Parathyroid adenoma (tissue), 2 donors: Measurements from ENCODE around the gene EOLA1.
"Not testable (repeated sequence)": the region's sequence is repeated elsewhere in the genome, so short reads cannot be mapped to it uniquely, and the experiment has no call there.

Experiments
- H2AFZ ChIP-seq: fragments of 300-600 bp; sonication (generic); one replicate; pipeline ENCODE4 v1.7.0; 2017; ENCODE audit warnings: antibody characterized with exemption, mild to moderate bottlenecking
- H3K27ac ChIP-seq: fragments of 300-600 bp; sonication (generic); one replicate; pipeline ENCODE4 v1.7.0; 2017
- H3K27me3 ChIP-seq: fragments of 300-600 bp; sonication (generic); one replicate; pipeline ENCODE4 v1.7.0; 2017; ENCODE audit warnings: low read length; ENCODE audit not compliant: control insufficient read depth, insufficient read depth
- H3K36me3 ChIP-seq: fragments of 300-600 bp; sonication (generic); one replicate; pipeline ENCODE4 v1.7.0; 2017; ENCODE audit warnings: low read length; ENCODE audit not compliant: control insufficient read depth, insufficient read depth
- H3K4me1 ChIP-seq: fragments of 300-600 bp; sonication (generic); one replicate; pipeline ENCODE4 v1.7.0; 2017; ENCODE audit warnings: control low read depth
- H3K4me2 ChIP-seq: fragments of 300-600 bp; sonication (generic); one replicate; pipeline ENCODE4 v1.7.0; 2017; ENCODE audit warnings: low read length
- H3K4me3 ChIP-seq: fragments of 300-600 bp; sonication (generic); one replicate; pipeline ENCODE4 v1.7.0; 2017; ENCODE audit warnings: low read depth, low read length
- H3K79me2 ChIP-seq: fragments of 300-600 bp; sonication (generic); one replicate; pipeline ENCODE4 v1.7.0; 2017; ENCODE audit warnings: control low read depth
- H3K9ac ChIP-seq: fragments of 300-600 bp; sonication (generic); one replicate; pipeline ENCODE4 v1.7.0; 2017; ENCODE audit warnings: mild to moderate bottlenecking
- H3K9me3 ChIP-seq: fragments of 300-600 bp; sonication (generic); one replicate; pipeline ENCODE4 v1.7.0; 2017; ENCODE audit warnings: low read length; ENCODE audit not compliant: control insufficient read depth
- CTCF ChIP-seq: fragments of 300-600 bp; sonication (generic); IDR thresholded peaks from one replicate; pipeline ENCODE4 v1.7.0; 2017; ENCODE audit warnings: antibody characterized with exemption, mild to moderate bottlenecking
- donor health status: primary hyperparathyroidism.

The EOLA1 gene

GRCh38 chrX:149515954-149516602, 24.7 kb upstream of the EOLA1 start:
- no peak overlapping the region for H3K4me3 ChIP-seq
- no peaks in the 10 kb centered on the region for H3K36me3 ChIP-seq
- no peak overlapping the region for H2AFZ ChIP-seq
- no peaks in the 10 kb centered on the region for H3K4me1 ChIP-seq
- no peak overlapping the region for H3K4me2 ChIP-seq
- no peak overlapping the region for H3K9ac ChIP-seq
- no peaks in the 10 kb centered on the region for H3K27me3 ChIP-seq
- H3K27ac ChIP-seq = no peak overlapping the region
- no peaks in the 10 kb centered on the region for H3K9me3 ChIP-seq
- TF ChIP-seq CTCF = no peak
- no peaks in the 10 kb centered on the region for H3K79me2 ChIP-seq

GRCh38 chrX:149516604-149517003, 24.2 kb upstream of the EOLA1 start:
- H3K36me3 ChIP-seq = no peaks in the 10 kb centered on the region

GRCh38 chrX:149517308-149517707, 23.5 kb upstream of the EOLA1 start:
- H3K4me3 ChIP-seq = no peak overlapping the region
- H3K79me2 ChIP-seq = no peaks in the 10 kb centered on the region
- TF ChIP-seq CTCF = no peak
- no peaks in the 10 kb centered on the region for H3K4me1 ChIP-seq
- no peak overlapping the region for H3K9ac ChIP-seq
- H3K27me3 ChIP-seq = no peaks in the 10 kb centered on the region
- H2AFZ ChIP-seq = no peak overlapping the region
- no peak overlapping the region for H3K4me2 ChIP-seq
- no peaks in the 10 kb centered on the region for H3K36me3 ChIP-seq
- no peak overlapping the region for H3K27ac ChIP-seq
- no peaks in the 10 kb centered on the region for H3K9me3 ChIP-seq

More at GRCh38 chrX:149516604-149517003, 24.2 kb upstream of the EOLA1 start:
- H3K4me3 ChIP-seq = no peak overlapping the region
- no peaks in the 10 kb centered on the region for H3K9me3 ChIP-seq
- H3K27me3 ChIP-seq = no peaks in the 10 kb centered on the region
- no peak overlapping the region for H2AFZ ChIP-seq
- no peak for TF ChIP-seq CTCF
- H3K4me2 ChIP-seq = no peak overlapping the region
- no peaks in the 10 kb centered on the region for H3K4me1 ChIP-seq
- H3K9ac ChIP-seq = no peak overlapping the region
- H3K79me2 ChIP-seq = no peaks in the 10 kb centered on the region
- H3K27ac ChIP-seq = no peak overlapping the region

GRCh38 chrX:149518236-149518635, 22.6 kb upstream of the EOLA1 start:
- TF ChIP-seq CTCF = no peak
- Histone ChIP-seq H3K36me3 (no peaks in the 10 kb centered on the region), H3K9ac (no peak overlapping the region), H3K4me1 (no peaks in the 10 kb centered on the region), H3K27ac (no peak overlapping the region), H3K9me3 (no peaks in the 10 kb centered on the region), H3K4me2 (no peak overlapping the region), H2AFZ (no peak overlapping the region), H3K79me2 (no peaks in the 10 kb centered on the region), H3K27me3 (no peaks in the 10 kb centered on the region), H3K4me3 (no peak overlapping the region)

- H3K4me3 ChIP-seq, H2AFZ ChIP-seq, H3K36me3 ChIP-seq, H3K4me1 ChIP-seq, H3K9me3 ChIP-seq, H3K27me3 ChIP-seq, H3K79me2 ChIP-seq, H3K27ac ChIP-seq, H3K4me2 ChIP-seq, H3K9ac ChIP-seq: not testable (repeated sequence)
Measured at GRCh38 chrX:149520636-149521277, 20.1 kb upstream of the EOLA1 start.
